ENCODE data around the gene PDGFRB. TPM values are rescaled to one million over a fixed set of nuclear protein-coding genes. Genes with fewer than 3 reads are reported as not detected.

Gene PDGFRB
- total and polyA plus RNA-seq, 10 of the 15 experiments (the other 5 are each of a cell fraction or from before 2014, with no cell fraction given) = 0.02 to 3.0 (median 1.0) TPM

DNA sequence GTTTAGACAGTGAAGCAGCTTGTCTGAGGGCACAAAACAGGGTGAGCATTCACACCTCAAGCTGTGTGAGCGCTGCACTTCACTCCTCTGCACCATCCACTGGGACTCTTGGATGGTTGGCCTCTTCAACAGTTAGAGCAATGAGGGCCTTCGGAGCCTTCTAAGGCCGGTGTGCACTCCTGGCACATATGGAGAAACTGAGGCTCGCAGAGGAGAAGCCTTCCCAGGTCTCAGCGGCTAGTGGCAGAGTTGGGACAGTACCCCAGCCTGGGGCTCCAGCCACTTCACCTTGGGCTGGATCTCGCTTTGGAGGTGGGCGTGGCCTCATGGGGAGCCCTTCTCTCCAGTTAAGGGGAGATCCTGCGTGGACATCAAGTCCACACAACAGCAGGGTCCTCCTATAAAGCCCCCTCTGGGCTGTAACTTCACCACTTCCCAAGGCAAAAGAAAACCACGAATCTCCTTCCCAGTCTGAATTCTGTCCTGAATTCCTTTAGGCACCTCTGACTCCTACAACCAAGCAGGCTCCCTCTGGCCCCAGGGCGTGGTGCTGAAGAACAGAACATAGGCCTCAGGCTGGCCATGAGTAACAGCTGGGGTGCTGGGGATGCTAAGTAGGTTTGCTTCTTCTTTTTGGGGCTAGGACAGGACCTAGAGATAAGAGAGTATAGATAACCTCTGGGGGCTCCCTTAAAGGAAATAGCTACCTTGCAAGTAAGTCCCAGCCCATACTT is 38.8 kb downstream of the PDGFRB start:
- no peaks in the 10 kb centered on the region for H3K36me3 ChIP-seq (ENCODE audit: control insufficient read depth in 2 of 2, insufficient read depth in 2 of 2, low read length in 1 of 2)
- intact Hi-C loops (cut with micrococcal nuclease; ENCODE audit: unreplicated experiment) = no loop called here
- no peaks in the 10 kb centered on the region; a peak in 1 of 4 replicates for H3K27me3 ChIP-seq (replicated peaks in 1 of 2; ENCODE audit: control insufficient read depth in 2 of 2, insufficient read depth in 2 of 2, low read length in 1 of 2)
- in situ Hi-C loops (cut with MboI) = no loop called here
- TF ChIP-seq RB1 (IDR thresholded peaks at IDR 0.05; ENCODE audit: borderline replicate concordance) (no peak), GABPA (IDR thresholded peaks at IDR 0.05; ENCODE audit: low read depth) (no peak), RAD21 (IDR thresholded peaks at IDR 0.05; ENCODE audit: insufficient read depth, low read depth, low read length) (no peak), IKZF1 (conservative IDR thresholded peaks at IDR 0.05) (no peak), WRNIP1 (IDR thresholded peaks at IDR 0.05; ENCODE audit: borderline replicate concordance, low read depth, low read length) (no peak), NFXL1 (IDR thresholded peaks at IDR 0.05; ENCODE audit: borderline replicate concordance) (no peak), ZNF622 (IDR thresholded peaks at IDR 0.05) (no peak), NKRF (conservative IDR thresholded peaks at IDR 0.05) (no peak), NR2C2 (IDR thresholded peaks at IDR 0.05; ENCODE audit: borderline replicate concordance, control insufficient read depth, insufficient read length, low read depth) (no peak), SPI1 (IDR thresholded peaks at IDR 0.05; ENCODE audit: borderline replicate concordance, insufficient read depth, low read depth, low read length) (no peak), MLLT1 (IDR thresholded peaks at IDR 0.05) (no peak), HDAC6 (IDR thresholded peaks at IDR 0.05; ENCODE audit: unreplicated experiment) (no peak), MAX (IDR thresholded peaks at IDR 0.05; ENCODE audit: low read depth, low read length) (no peak)
- TF ChIP-seq, protein P1, sequence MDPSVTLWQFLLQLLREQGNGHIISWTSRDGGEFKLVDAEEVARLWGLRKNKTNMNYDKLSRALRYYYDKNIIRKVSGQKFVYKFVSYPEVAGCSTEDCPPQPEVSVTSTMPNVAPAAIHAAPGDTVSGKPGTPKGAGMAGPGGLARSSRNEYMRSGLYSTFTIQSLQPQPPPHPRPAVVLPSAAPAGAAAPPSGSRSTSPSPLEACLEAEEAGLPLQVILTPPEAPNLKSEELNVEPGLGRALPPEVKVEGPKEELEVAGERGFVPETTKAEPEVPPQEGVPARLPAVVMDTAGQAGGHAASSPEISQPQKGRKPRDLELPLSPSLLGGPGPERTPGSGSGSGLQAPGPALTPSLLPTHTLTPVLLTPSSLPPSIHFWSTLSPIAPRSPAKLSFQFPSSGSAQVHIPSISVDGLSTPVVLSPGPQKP (IDR thresholded peaks at IDR 0.05; ENCODE audit: low read depth, low read length) = no peak
- no peak overlapping the region for H3K4me2 ChIP-seq (ENCODE audit: control insufficient read depth, insufficient read depth)
- H2AFZ ChIP-seq (ENCODE audit: control insufficient read depth, low read depth, low read length) = no peak overlapping the region
- ChIA-PET RAD21 (ENCODE audit: unreplicated experiment) (no interaction called here), POLR2A (no interaction called here), CTCF (interaction anchor here (0.7 kb wide), 1 partner anchor 33 kb away, joined by 3 read pairs; no protein-coding TSS in a partner anchor), SMC1A (ENCODE audit: uncharacterized antibody, unreplicated experiment) (interaction anchor here (0.6 kb wide), 1 partner anchor 296 kb away, joined by 3 read pairs; no protein-coding TSS in a partner anchor)
- ATAC-seq (no peak), FAIRE-seq (no peak), DNase-seq (ENCODE audit: low read depth, low spot score) (no peak)
- no TSS peak for BruUV-seq (replicated peaks)
- 30% methylated on average over 10 of the region's 10 CpGs for whole genome bisulfite sequencing (ENCODE audit: insufficient coverage, insufficient replicate concordance, low lambda C conversion rate, missing lambda C conversion rate)
- no peak overlapping the region for H3K27ac ChIP-seq (ENCODE audit: control insufficient read depth, insufficient read depth)
- H3K4me1 ChIP-seq (ENCODE audit: control insufficient read depth, insufficient read depth, low read length) = no peaks in the 10 kb centered on the region
- no peak overlapping the region for H3K4me3 ChIP-seq
- no peaks in the 10 kb centered on the region for H4K20me1 ChIP-seq (ENCODE audit: control insufficient read depth, insufficient read depth)
- no peaks in the 10 kb centered on the region for H3K9me3 ChIP-seq (replicated peaks; ENCODE audit: control insufficient read depth, insufficient read depth, low read length)
- H3K79me2 ChIP-seq (ENCODE audit: control insufficient read depth, insufficient read depth, low read length) = no peaks in the 10 kb centered on the region
- no peak overlapping the region for H3K9ac ChIP-seq (ENCODE audit: control insufficient read depth, insufficient read depth, low read length)
